Smooth muscle cell (in vitro differentiated cells): ENCODE measurements around the gene NOS1. TPM values are rescaled to one million over a fixed set of nuclear protein-coding genes. Genes with fewer than 3 reads are reported as not detected.
"Not testable (repeated sequence)": the region's sequence is repeated elsewhere in the genome, so short reads cannot be mapped to it uniquely, and the experiment has no call there.

Source experiments
- DNase-seq: peaks from one replicate; lab custom pipeline; 2025; ENCODE audit not compliant: unreplicated experiment; lab: John Stamatoyannopoulos, UW
- H2AFZ ChIP-seq: fragments of 200-600 bp; sonication (generic); 2 replicates; pipeline ENCODE4 v1.6.0; 2016; ENCODE audit warnings: antibody characterized with exemption, low read depth, mild to moderate bottlenecking
- H3F3A ChIP-seq: fragments of 200-600 bp; sonication (generic); 2 replicates; pipeline ENCODE4 v1.6.0; 2017; ENCODE audit warnings: antibody characterized with exemption, low read depth
- H3K27ac ChIP-seq: fragments of 200-600 bp; sonication (generic); 2 replicates; pipeline ENCODE4 v1.5.1; 2016; ENCODE audit warnings: low read depth, mild to moderate bottlenecking
- H3K27me3 ChIP-seq: fragments of 200-600 bp; sonication (generic); 2 replicates; pipeline ENCODE4 v1.6.1; 2016; ENCODE audit warnings: low read depth, mild to moderate bottlenecking
- H3K36me3 ChIP-seq: fragments of 200-600 bp; sonication (generic); 2 replicates; pipeline ENCODE4 v1.5.1; 2016; ENCODE audit warnings: low read depth
- H3K4me1 ChIP-seq: fragments of 200-600 bp; sonication (generic); 2 replicates; pipeline ENCODE4 v1.5.1; 2016; ENCODE audit warnings: low read depth
- H3K4me2 ChIP-seq: fragments of 200-600 bp; sonication (generic); 2 replicates; pipeline ENCODE4 v1.6.0; 2016; ENCODE audit warnings: mild to moderate bottlenecking
- H3K4me3 ChIP-seq: fragments of 200-600 bp; sonication (generic); 2 replicates; pipeline ENCODE4 v1.5.1; 2016; ENCODE audit warnings: mild to moderate bottlenecking
- H3K79me2 ChIP-seq: fragments of 200-600 bp; sonication (generic); 2 replicates; pipeline ENCODE4 v1.6.0; 2016; ENCODE audit warnings: low read depth, mild to moderate bottlenecking
- H3K9ac ChIP-seq: fragments of 200-600 bp; sonication (generic); 2 replicates; pipeline ENCODE4 v1.6.0; 2016; ENCODE audit warnings: low read depth
- H3K9me3 ChIP-seq: fragments of 200-600 bp; sonication (generic); replicated peaks from 2 replicates; pipeline ENCODE4 v1.5.1; 2016; ENCODE audit warnings: low read depth
- H4K20me1 ChIP-seq: fragments of 200-600 bp; sonication (generic); 2 replicates; pipeline ENCODE4 v1.6.0; 2016; ENCODE audit warnings: low read depth
- CTCF ChIP-seq: fragments of 200-600 bp; sonication (generic); IDR thresholded peaks from 2 replicates; pipeline ENCODE4 v1.5.1; 2017; ENCODE audit warnings: borderline replicate concordance, mild to moderate bottlenecking, antibody characterized with exemption; ENCODE audit not compliant: insufficient read depth, poor library complexity, severe bottlenecking
- WGBS: methylation state at CpG from one replicate; pipeline ENCODE4 v1.1.7; 2016; ENCODE audit warnings: low lambda C conversion rate; 5-methylcytosine and 5-hydroxymethylcytosine counted together
- polyA plus RNA-seq: library from polyadenylated mRNA; unstranded; fragments of >200 nt; fragmentation: Nextera tagmentation; extraction: Ambion mirVana; gene quantifications from 2 replicates; pipeline ENCODE4 v1.2.1, GENCODE V29; 2016
- total RNA-seq: library from RNA; depleted of rRNA; stranded (reverse); fragments of >200 nt; gene quantifications from 2 replicates; pipeline ENCODE4 v1.2.3, GENCODE V29; 2014

Gene NOS1
- total and polyA plus RNA-seq, 2 experiments from 2014 or later = 0.09 TPM; not detected in 1

- no peaks in the 10 kb centered on the region for H3K27me3 ChIP-seq
- TF ChIP-seq CTCF = no peak
- WGBS = 87% methylated on average over 16 of the region's 16 CpGs
- no peaks in the 10 kb centered on the region for H3K36me3 ChIP-seq
- no peak overlapping the region for H3K9ac ChIP-seq
- no peak overlapping the region for H3K4me2 ChIP-seq
- no peaks in the 10 kb centered on the region for H3K4me1 ChIP-seq
- H2AFZ ChIP-seq = no peak overlapping the region
- no peak overlapping the region for H3K4me3 ChIP-seq
- H3K79me2 ChIP-seq = no peaks in the 10 kb centered on the region
- H3F3A ChIP-seq = no peaks in the 10 kb centered on the region
- no peaks in the 10 kb centered on the region for H4K20me1 ChIP-seq
- no peak for DNase-seq
- no peak overlapping the region for H3K27ac ChIP-seq
- no peaks in the 10 kb centered on the region for H3K9me3 ChIP-seq
Observed at GRCh38 chr12:117208206-117208605, 153.2 kb downstream of the NOS1 start.

- DNase-seq = no peak
- Histone ChIP-seq H3F3A (no peaks in the 10 kb centered on the region), H3K79me2 (no peaks in the 10 kb centered on the region), H4K20me1 (no peaks in the 10 kb centered on the region), H3K27me3 (no peaks in the 10 kb centered on the region), H2AFZ (no peak overlapping the region), H3K9ac (no peak overlapping the region), H3K36me3 (no peaks in the 10 kb centered on the region), H3K4me2 (no peak overlapping the region), H3K27ac (no peak overlapping the region), H3K4me3 (no peak overlapping the region), H3K4me1 (no peaks in the 10 kb centered on the region), H3K9me3 (no peaks in the 10 kb centered on the region)
- no peak for TF ChIP-seq CTCF
- WGBS = 20% methylated on average over 2 of the region's 2 CpGs
Observed at GRCh38 chr12:117207675-117208074, 153.8 kb downstream of the NOS1 start.

GRCh38 chr12:117202556-117202955, 158.9 kb downstream of the NOS1 start:
- H3K9ac ChIP-seq = no peak overlapping the region
- H3K4me3 ChIP-seq = no peak overlapping the region
- WGBS = 91% methylated on average over 9 of the region's 9 CpGs
- H3K9me3 ChIP-seq = no peaks in the 10 kb centered on the region
- DNase-seq = no peak
- no peaks in the 10 kb centered on the region for H3K79me2 ChIP-seq
- H4K20me1 ChIP-seq = no peaks in the 10 kb centered on the region
- no peaks in the 10 kb centered on the region for H3K4me1 ChIP-seq
- H3K27me3 ChIP-seq = no peaks in the 10 kb centered on the region
- H3K4me2 ChIP-seq = no peak overlapping the region
- no peaks in the 10 kb centered on the region for H3K36me3 ChIP-seq
- no peak for TF ChIP-seq CTCF
- H3F3A ChIP-seq = no peaks in the 10 kb centered on the region
- no peak overlapping the region for H2AFZ ChIP-seq
- no peak overlapping the region for H3K27ac ChIP-seq

- H2AFZ ChIP-seq = no peak overlapping the region
- H3K27me3 ChIP-seq = no peaks in the 10 kb centered on the region
- no peaks in the 10 kb centered on the region for H3K79me2 ChIP-seq
- no peak overlapping the region for H3K4me3 ChIP-seq
- no peak overlapping the region for H3K4me2 ChIP-seq
- no peaks in the 10 kb centered on the region for H3K36me3 ChIP-seq
- no peak for TF ChIP-seq CTCF
- H3K9ac ChIP-seq = no peak overlapping the region
- 92% methylated on average over 9 of the region's 9 CpGs for WGBS
- H3K27ac ChIP-seq = no peak overlapping the region
- no peaks in the 10 kb centered on the region for H4K20me1 ChIP-seq
- H3K9me3 ChIP-seq = no peaks in the 10 kb centered on the region
- no peaks in the 10 kb centered on the region for H3K4me1 ChIP-seq
- no peaks in the 10 kb centered on the region for H3F3A ChIP-seq
- DNase-seq = no peak
Observed at GRCh38 chr12:117202033-117202432, 159.4 kb downstream of the NOS1 start.

- H3K27ac ChIP-seq, H3K27me3 ChIP-seq, H3K36me3 ChIP-seq, H3K4me2 ChIP-seq, H3K4me3 ChIP-seq, H3K9me3 ChIP-seq, H4K20me1 ChIP-seq, DNase-seq, H3K79me2 ChIP-seq, H3K9ac ChIP-seq, H2AFZ ChIP-seq, H3F3A ChIP-seq, H3K4me1 ChIP-seq: not testable (repeated sequence)
- 96% methylated on average over 8 of the region's 8 CpGs for WGBS
Observed at GRCh38 chr12:117199956-117200744, 161.3 kb downstream of the NOS1 start.
